22Rv1 (cell line): ENCODE data around the gene BDNF.

ENCODE experiments used
- ZFX ChIP-seq: fragments of 450-650 bp; IDR thresholded peaks from 2 replicates; pipeline ENCODE4 v1.6.1; 2017; ENCODE audit warnings: antibody characterized with exemption, borderline replicate concordance
- TF ChIP-seq, protein P1 (sequence below): fragments of 450-650 bp; IDR thresholded peaks from 2 replicates; pipeline ENCODE4 v1.5.1; 2017; ENCODE audit warnings: mild to moderate bottlenecking

DNA sequence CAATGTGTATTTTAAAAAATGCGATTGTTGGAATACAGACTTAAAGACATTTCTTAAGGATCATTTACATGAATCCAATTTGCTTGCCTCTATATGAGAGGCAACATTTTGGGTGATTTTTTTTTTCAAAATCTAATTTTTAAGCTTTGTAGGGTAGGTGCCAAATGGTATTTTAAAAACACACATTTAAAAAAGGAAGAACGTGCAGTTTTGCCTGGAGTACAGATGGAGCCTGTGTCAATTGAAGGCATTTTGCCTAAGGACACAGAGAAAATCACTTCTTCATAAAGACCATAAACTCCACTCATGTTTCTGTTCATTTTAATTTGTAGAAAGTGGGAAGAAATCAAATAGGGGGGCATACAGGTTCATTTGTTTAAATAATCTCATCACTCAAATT is 91.3 kb downstream of the BDNF start:
- TF ChIP-seq, protein P1, sequence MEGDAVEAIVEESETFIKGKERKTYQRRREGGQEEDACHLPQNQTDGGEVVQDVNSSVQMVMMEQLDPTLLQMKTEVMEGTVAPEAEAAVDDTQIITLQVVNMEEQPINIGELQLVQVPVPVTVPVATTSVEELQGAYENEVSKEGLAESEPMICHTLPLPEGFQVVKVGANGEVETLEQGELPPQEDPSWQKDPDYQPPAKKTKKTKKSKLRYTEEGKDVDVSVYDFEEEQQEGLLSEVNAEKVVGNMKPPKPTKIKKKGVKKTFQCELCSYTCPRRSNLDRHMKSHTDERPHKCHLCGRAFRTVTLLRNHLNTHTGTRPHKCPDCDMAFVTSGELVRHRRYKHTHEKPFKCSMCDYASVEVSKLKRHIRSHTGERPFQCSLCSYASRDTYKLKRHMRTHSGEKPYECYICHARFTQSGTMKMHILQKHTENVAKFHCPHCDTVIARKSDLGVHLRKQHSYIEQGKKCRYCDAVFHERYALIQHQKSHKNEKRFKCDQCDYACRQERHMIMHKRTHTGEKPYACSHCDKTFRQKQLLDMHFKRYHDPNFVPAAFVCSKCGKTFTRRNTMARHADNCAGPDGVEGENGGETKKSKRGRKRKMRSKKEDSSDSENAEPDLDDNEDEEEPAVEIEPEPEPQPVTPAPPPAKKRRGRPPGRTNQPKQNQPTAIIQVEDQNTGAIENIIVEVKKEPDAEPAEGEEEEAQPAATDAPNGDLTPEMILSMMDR = no peak
- no peak for TF ChIP-seq ZFX
